ENCODE measurements around the gene UGT3A2.
A peak's percentile ranks its signal among the peaks of the same experiment; 100 is the strongest.

UGT3A2 gene, protein sequence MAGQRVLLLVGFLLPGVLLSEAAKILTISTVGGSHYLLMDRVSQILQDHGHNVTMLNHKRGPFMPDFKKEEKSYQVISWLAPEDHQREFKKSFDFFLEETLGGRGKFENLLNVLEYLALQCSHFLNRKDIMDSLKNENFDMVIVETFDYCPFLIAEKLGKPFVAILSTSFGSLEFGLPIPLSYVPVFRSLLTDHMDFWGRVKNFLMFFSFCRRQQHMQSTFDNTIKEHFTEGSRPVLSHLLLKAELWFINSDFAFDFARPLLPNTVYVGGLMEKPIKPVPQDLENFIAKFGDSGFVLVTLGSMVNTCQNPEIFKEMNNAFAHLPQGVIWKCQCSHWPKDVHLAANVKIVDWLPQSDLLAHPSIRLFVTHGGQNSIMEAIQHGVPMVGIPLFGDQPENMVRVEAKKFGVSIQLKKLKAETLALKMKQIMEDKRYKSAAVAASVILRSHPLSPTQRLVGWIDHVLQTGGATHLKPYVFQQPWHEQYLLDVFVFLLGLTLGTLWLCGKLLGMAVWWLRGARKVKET
- 0 to 0.31 (median 0) reads per million in 18 experiments for total RNA-seq

DNA sequence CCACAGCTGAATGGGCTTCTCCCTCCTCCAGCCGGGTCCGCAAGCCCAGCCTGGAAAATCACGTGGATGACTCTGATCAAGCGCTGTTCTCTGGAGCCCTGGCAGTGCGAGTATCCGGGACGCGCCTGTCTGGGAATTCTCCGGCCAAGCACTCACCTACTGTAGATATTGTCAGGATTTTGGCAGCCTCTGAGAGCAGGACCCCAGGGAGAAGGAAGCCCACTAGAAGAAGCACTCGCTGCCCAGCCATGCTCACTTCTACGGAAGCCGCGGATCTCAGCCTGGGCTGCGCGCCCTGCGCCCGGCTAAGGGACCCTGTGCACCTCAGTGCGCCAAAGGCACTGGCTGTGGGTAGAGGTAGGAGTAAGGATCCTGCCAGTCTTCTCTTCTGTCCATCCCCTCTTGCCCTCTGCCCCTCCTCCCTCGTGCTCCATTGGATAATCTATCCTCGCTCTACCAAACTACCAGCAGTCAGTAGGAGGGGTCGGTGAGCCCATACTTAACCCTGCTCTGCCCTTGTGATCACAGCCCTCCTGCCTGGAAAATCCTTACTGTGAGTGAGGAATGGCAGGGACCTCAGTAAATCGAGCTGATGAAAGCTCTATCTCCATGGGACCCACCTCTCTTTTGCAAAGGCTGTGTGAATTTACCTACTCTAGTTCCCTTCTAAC, at the start of gene UGT3A2:
TSS of gene UGT3A2 (minus strand) at position 343 of the 671 bp plus-strand sequence. CDS start at position 250, 93 bp downstream.
- no peak for DNase-seq

DNA sequence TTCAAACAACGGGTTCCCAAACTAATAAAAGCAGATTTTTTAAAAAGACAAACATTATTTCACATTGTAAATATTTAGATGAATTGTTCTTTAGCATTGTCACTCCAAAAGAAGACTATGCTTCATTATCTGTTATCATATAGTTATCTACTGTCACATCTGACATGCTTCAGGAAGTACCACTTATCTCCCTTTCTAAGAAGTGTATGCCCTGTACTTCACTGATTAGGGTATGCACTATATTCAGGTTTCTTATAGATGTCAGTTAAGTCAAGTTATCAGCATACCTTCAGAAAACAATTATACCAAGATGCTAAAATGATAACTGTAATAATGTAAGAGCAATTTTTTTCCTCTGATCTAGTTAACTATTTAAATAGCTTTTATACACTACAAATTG, 44.6 kb upstream of the UGT3A2 start:
- DNase-seq = no peak

DNA sequence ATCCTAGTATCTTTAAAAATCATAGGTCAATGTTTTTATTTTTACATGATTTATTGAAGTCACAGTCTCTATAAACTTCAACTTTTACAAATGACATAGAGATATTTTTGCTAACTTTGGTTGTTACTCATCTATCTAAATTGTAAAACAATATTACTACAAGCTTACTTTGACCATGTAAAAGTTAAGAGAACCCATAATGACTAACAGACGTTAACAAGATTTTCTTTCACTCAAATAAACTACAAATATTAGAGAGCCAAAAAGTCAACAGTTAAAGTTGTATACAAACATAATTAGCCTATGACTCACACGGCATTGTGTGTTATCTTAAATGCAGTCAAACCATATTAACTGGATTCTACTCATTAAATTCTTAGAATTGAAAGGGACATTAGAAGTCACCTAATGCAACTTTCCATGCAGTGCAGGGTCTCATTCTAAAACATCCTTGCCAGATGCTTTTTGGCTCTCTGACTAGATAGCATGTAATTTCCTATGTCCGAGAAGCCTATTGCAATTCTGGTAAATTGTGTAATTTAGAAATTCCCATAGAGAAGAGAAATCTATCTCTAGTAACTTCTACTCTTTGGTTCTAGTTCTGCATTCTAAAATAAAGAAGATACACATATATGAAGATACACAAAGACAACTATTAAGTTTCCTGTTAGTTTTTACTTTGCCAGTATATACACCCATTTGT, 42.2 kb upstream of the UGT3A2 start:
- peak in 1 of 2 donors; percentile 25 for DNase-seq

DNA sequence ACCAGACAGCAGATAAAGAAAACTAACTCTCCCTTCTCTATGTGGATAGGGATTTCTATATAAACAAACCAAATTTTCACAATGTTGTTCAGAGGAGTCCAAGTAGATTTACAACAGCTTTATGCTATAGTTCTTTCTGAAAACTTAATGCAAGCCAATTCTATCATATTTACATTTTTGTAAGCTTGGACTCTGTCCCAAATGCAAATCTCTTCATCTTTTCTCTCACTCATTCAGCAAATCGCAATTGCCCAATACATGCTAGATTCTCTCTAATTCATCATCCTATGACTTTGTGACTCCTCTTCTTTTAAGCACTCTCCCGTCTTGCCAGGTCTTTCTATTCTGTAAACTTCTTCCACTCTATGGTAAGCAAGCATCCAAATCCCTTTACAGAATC, 39.1 kb upstream of the UGT3A2 start:
- no peak for DNase-seq

DNA sequence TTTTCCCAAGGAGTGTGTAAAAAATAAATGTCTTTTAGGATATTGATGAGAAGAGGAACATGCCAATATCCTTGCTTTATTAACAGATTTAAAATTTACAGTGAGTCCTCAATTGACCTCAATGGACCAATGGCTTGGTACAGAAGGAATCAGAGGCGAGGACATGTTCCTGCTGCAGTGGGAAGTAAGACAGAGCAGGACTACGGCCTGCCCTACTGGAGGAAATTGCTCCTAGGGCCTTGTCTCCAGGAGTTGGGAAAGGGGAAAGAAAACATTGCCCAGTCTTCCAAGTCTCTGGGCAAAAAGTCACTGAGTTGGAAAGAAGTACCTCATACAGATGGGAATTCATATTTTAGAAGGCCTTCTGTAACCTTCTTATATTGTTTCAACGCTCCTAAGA, 33.1 kb upstream of the UGT3A2 start:
- no peak for DNase-seq

DNA sequence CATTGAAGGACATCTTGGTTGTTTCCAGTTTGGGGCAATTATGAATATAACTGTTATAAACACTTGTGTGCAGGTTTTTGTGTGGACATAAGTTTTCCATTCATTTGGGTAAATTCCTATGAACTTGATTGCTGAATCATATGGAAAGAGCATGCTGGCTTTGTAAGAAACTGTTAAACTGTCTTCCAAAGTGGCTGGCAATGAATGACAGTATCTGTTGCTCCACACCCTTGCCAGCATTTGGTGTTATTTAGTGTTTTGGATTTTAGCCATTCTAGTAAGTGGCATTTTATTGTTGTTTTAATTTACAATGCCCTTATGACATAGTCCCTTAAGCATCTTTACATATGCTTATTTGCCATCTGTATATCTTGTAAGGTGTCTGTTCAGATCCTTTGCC, 29.8 kb upstream of the UGT3A2 start:
- DNase-seq = no peak

DNA sequence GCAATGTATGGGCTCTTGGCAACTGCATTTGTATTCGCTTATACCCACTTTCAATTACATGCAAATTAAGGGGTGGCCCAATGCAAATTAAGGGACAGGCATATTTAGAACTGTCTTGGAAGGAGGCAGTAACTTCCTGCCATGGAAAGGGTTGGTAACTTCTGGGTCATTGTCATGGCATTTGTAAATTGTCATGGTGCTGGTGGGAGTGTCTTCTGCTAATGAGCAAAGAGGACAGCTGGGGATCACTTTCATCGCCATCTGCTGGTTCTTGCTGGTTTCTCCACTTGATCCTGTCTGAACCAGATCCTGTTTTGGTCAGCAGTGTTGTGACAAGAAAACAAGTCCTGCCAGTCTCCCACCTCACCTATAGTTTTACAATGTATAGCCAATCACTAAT, 23.3 kb upstream of the UGT3A2 start:
- DNase-seq = peak; percentile 50 to 59

DNA sequence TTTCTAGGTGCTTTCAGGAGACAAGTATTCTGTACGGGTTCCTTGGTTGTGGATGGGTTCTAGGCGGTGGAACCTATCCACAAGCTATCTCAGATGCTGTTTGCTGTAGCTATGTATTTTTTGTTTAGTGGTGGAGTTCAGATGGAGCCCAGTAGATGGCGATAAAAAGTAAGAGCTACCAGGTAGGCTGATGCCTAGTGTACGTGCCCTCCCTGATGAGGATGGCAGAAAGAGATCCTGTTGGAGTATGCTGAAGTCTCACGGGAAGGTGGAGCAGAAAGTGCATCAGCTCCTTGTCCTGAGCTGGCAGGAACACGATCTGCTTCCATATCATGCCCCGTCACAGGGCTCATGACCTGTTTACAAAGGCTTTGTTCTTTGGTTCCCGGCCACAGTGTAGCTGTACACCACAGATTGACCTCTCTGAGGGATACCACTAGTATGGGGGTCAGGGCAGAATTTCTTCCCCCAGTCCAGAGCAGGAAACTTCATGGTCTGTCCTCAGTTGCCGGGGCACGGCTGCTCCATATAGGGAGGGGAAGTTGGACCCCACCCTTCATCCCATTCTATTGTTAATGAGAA, 12.6 kb upstream of the UGT3A2 start:
- DNase-seq = peak; percentile 27 to 28

DNA sequence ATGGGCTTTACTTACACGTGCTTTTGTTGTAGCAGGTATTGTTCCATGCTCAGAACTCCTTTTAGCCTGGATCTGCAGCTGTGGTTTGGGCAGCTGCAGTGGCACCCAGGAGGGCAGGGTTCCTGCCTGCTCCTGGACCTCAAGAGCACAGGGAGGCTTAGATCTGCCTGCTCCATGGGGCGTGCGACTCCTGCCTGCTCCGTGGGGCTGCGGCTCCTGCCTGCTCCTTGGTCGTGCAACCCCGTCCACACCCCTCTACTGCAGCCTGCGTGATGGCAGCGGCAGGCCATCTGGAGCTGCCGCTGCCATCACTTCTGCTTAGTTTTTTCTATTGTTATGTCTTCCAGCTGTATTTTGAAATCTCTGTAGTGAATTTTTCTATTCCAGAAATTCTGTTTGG, 11.7 kb upstream of the UGT3A2 start:
- DNase-seq = no peak

DNA sequence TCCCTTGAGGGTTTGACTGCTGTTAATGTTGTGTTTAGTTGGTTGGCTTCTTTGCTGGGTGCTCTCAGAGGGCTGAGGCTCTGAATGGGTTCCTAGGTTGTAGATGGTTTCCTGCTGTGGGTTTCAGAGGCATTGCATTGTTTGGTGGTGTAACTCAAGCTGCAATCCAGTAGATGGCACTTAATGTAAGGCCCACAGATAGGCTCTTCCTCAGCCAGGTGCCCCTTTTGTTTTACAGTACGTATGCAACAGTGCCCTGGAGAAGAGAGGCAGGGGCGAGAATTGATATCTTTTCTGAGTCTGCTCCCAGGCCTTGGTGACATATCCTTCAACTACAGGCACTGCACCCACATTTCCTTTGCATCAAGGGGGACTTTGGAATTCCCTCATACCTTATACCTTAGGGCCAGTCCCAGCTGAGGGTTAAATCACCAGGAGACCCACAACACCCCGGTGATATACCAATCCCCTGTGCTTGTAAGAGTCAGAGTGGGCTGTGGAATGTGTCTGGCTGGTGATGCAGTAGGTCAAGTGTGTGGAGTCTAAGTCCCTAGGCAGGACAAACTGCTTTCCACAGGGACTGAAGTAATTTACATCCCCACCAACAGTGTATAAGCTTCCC, 7.0 kb upstream of the UGT3A2 start:
- no peak for DNase-seq

DNA sequence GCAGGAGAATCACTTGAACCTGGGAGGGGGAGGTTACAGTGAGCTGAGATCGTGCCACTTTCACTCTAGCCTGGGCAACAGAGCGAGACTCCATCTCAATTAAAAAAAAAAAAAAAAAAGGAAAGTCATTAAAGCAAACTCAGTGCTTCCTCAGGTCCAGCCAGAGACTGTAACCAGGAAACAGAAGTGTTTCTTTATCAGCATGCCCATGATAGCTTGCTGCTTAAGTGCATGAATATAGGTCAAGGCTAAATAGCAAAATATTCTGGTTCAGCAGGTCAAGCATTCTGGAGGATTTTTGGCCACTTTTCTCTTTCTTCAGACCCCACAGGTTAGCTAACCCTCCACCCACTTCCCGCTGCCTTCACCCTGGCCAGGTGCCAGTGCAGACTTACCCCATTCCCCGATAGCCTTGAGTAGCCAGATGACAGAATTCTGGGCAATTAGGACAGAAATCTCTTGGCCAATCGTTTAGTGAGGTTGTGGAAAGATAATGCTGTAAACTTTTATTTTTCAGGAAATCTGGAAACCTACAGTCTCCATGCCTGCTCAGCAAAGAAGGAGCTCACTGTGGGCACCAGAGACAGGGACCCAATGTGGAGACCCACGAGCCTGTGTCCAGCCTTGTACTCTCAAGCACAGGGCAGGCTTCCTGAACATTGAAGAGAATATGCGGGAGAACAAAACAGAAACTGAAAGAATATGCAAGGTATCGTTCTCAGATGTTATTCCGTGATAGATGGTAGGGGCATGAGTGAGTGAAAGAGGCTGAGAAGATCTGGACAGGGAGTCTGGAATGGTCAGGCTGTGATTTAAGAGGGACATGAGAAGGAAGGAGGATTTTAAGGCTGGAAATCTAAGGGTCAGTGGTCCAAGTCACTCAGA, 4.2 kb upstream of the UGT3A2 start:
- no peak for DNase-seq

DNA sequence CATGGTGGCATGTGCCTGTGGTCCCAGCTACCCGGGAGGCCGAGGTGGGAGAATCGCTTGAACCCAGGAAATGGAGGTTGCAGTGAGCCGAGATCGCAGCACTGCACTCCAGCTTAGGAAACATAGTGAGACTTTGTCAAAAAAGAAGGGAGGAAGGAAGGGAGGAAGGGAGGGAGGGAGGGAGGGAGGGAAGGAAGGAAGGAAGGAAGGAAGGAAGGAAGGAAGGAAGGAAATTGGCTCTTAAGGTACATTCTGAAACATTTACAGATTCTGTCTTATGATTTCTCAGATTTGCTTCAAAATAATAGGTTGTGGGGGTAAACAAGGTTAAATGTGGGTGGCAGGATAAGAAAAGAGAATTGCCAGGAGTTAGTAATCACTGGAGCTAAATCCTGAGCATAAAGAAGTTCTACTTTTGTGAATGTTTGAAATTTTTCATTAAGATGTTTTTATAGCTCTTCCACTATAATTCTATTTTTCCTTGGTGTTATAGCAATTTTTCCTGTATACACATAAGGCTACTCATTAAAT, 2.1 kb upstream of the UGT3A2 start:
- no peak for DNase-seq

DNA sequence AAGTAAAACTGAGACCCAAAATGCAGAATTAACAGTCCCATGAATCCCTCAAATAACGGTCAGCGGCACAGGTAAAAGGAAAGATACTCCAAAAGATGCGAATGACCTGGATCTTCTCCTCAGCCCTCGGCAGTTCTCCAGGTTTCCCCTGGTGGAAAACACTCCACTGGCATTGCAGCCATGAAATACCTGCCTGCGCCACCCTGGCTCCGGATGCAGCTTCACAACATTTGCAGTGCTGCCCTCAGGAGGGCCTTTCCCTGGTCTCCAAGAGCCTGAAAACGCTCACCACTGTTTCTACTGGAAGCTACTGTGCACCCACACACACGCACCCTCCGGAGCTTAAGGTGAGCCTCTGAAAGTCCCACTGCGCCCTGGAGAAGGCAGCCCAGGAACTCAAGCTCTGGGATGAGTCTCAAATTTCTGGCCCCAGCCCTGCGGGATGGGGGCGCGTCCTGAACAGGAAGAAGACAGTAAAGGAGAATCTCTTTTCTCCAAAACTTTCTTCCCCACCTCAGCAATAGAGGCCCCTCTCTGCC, 612 bp downstream of the UGT3A2 start:
- DNase-seq = no peak

DNA sequence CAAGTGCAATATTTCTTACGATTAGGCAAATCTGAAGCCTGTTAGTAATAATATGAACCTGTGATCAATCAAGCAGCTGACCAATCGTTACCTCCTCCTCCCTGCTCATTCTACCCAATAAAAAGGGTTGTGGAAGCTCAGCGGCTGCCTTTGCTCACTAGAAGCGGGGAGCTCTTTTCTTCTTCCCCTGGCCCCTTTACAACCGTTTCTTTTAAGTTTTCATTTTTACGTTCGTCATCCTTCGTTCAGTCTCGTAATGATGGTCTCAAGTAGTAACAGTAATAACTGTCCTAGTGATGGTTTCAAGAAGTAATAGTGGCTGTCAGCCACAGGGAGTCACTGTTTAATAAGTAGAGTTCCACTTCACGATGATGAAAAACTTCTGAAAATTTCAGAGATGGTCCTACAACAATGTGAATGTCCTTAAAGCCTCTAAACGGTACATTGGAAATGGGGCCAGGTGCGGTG, 6.2 kb downstream of the UGT3A2 start:
- DNase-seq = no peak

DNA sequence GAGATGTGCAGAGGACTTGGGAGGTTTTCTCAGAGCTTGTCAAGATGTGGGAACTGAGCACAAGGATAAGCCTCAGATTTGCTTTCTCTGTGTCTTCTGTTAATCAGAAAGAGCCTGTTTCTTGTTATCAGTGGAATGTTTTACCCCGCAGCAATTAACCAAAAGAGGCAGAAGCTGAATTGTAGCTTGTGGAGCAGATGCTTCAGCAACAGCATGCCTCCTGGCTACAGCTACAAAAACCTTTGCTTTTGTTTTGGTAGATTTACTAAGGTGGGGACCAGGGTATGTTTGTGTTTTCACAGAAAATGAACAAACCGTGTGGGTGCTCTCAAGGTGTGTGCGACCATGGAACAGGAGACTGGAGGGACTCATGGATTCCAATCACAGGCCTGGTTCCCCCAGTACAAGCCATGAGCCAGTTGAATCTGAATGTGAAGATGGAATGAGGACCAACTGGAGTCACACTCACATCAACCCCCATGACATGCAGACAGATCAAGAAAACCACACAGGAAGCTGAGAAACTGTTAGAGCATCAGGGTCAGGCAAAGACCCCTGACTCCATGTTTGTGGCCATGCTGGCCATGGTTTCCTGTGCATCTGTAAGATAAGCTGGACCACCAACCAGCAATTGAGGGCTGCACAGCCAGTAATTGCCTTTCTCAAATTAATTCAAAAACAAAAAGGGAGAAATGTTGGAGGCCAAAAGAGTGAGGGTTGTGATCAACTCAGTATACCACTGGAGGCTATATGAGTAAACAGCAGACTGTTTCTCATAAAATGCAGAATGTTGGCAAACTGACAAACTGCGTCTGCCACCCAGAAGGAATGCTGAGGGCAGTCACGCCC, 6.9 kb downstream of the UGT3A2 start:
- DNase-seq = no peak

DNA sequence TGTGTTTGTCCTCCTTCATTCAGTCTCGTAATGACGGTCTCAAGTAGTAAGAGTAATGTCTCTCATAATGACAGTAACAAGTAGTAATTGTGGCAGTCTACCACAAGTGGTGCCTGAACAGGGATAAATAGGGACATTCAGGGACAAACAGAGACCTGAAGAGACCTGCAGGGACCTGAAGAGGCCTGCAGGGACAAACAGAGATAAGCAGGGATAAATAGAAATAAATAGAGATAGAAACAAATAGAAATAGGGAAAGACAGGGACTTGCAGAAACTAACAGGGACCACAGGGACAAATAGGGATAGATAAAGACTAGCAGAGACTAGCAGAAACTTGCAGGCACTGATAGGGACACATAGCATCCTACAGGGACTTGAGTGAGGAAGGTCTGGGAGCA, 7.9 kb downstream of the UGT3A2 start:
- no peak for DNase-seq

DNA sequence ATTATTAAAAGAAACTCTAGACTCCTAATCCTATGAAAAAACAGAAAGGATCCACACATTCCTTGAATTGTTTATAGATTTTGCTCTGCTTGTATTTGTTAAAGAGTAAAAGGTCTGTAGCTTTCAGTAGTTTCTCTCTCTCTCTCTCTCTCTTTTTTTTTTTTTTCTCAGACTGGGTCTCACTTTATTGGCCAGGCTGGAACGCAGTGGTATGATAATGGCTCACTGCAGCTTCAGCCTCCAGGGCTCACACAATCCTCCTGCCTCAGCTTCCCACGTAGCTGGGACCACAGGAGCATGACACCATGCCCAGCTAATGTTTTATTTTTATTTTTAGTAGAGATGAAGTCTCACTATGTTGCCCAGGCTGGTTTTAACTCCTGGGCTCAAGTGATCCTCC, 9.3 kb downstream of the UGT3A2 start:
- DNase-seq = no peak

DNA sequence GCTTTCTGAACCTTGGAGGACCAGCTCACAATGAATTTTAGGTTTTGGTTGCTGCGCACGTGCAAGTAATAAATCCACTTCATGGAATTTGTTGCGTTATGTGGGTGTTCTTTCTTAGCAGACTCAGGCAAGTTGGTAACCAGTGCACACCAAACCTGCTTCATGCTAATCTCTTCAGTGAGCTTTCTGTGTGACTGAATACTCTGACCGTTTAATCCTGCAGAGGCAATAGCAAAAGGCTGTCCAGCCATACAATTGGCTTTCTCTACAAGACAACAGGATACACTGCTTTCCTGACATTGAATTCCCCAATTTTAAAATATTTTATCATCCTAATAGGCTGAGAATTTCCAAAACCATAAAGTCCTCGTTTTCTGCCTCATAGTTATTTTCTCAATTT, 10.3 kb downstream of the UGT3A2 start:
- DNase-seq = no peak

DNA sequence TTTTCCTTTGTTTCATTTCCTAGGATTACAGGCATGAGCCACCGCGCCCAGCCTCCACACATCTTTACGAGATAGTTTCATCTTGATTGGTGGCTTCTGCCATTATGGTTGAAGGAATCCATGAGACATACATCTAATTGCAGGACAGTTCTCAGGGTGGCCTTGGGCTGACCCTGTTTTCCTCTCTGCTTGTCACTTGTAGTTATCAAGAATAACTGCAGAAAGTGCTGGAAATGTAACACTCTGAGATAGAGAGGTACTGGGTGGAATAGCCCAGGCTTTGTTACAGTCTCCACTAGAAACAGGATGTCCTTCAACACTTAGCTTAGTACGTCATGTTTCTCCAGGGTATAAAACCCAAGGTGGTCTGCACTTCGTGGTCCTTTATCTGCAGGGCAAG, 10.7 kb downstream of the UGT3A2 start:
- DNase-seq = no peak

DNA sequence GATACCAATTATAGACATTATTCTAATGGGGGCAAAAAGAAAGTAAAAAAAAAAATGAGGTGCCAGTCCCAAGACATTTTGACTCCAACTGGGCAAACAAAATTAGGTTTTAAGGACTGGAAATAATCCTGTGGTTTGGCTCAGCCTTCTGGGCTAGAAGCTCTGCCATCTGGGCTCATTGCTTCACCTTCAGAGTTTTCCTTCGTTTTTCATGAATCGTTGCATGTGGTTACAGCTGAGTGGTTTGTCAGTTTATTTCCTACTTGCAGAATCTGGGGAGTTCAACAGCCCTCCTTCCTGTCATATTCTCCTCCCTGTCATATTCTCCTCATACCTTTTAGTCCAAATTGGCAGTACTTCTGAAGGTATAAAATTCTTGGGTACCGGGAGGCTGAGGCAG, 12.0 kb downstream of the UGT3A2 start:
- no peak for DNase-seq
